Vagina (tissue), 2 donors: ENCODE measurements around the gene MGLL.

Source experiments
- POLR2A ChIP-seq, 2 donors: fragments of 450-650 bp; IDR thresholded peaks; one replicate each; pipeline ENCODE4 v1.6.1; 2017; ENCODE audit warnings: antibody characterized with exemption in 2 of 2, mild to moderate bottlenecking in 2 of 2, moderate library complexity in 2 of 2
- POLR2AphosphoS5 ChIP-seq, 2 donors: sonication (generic); formaldehyde crosslinking; IDR thresholded peaks; one replicate each; pipeline ENCODE4 v1.9.0; 2017; ENCODE audit warnings: antibody characterized with exemption in 2 of 2, mild to moderate bottlenecking in 2 of 2, low read depth in 1 of 2; ENCODE audit not compliant: insufficient read depth in 1 of 2
- TF ChIP-seq, protein P1 (sequence below), 3 experiments: fragments of 450-650 bp in 2 of 3; fragments of 200-600 bp in 1 of 3; sonication (generic) in 1 of 3; IDR thresholded peaks; one replicate each; pipeline ENCODE4 v1.5.1; 2017 to 2019; ENCODE audit warnings: antibody characterized with exemption in 3 of 3, mild to moderate bottlenecking in 2 of 3, moderate library complexity in 2 of 3

DNA sequence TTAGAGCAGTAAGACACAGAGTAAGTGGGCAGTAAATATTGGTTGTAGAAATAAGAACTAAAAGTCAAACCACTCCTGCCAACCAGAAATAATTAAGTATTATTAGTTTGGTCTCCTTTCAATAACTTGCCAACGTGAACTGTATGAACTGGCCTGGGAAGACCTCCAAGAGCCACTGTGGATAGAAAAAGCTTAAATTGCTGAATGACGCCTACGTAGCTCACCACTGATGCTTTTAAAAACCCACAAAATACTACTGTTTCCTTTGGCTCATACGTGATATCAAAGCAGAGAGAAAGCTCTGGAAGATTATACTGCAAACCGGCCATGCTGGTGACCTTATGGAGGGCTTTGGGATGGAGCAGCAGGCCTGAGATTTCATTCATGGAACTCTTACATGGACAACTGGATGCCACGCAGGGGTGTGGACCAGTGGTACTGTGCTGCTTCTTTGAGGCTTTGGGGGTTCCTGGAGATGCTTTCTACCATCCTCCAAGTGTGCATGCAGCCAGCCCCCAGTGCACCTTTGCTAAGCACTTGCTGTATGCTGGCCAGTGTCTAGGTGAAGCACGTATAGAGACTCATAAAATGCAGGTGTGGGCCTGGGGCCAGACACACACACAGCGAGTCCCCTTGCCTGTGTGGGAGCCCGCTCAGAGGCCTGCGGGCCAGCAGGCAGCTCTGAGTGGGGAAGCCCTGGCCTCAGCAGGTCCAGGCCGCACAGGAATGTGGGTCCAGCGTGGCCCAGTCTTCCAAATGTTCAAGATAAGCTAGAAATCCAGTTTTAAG, 82.8 kb downstream of the MGLL start:
- TF ChIP-seq, protein P1, sequence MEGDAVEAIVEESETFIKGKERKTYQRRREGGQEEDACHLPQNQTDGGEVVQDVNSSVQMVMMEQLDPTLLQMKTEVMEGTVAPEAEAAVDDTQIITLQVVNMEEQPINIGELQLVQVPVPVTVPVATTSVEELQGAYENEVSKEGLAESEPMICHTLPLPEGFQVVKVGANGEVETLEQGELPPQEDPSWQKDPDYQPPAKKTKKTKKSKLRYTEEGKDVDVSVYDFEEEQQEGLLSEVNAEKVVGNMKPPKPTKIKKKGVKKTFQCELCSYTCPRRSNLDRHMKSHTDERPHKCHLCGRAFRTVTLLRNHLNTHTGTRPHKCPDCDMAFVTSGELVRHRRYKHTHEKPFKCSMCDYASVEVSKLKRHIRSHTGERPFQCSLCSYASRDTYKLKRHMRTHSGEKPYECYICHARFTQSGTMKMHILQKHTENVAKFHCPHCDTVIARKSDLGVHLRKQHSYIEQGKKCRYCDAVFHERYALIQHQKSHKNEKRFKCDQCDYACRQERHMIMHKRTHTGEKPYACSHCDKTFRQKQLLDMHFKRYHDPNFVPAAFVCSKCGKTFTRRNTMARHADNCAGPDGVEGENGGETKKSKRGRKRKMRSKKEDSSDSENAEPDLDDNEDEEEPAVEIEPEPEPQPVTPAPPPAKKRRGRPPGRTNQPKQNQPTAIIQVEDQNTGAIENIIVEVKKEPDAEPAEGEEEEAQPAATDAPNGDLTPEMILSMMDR (IDR thresholded peaks at IDR 0.05), result no peak
- no peak for TF ChIP-seq POLR2AphosphoS5 (IDR thresholded peaks at IDR 0.05; ENCODE audit: insufficient read depth in 1 of 2, low read depth in 1 of 2)
- TF ChIP-seq POLR2A (IDR thresholded peaks at IDR 0.05), result no peak
